ENCODE results near the gene C2orf78. TPM values are rescaled to one million over a fixed set of nuclear protein-coding genes. Genes with fewer than 3 reads are reported as not detected.
A peak's percentile ranks its signal among the peaks of the same experiment; 100 is the strongest.

Gene C2orf78
- total RNA-seq, 2 donors from 2014 or later = not detected

GRCh38 chr2:73859721-73860586 lies 76.0 kb downstream of the C2orf78 start:
- no peaks in the 10 kb centered on the region for H3K9me3 Mint-ChIP-seq
- H3K4me1 Mint-ChIP-seq (ENCODE audit: low read depth) = peaks cover 38% of the 10 kb centered on the region
- ATAC-seq (replicated peaks in 1 of 2) (peak; percentile 100), DNase-seq (peak; percentile 62 to 68)
- no peak overlapping the region for H3K27ac Mint-ChIP-seq
- H3K27me3 Mint-ChIP-seq (ENCODE audit: low read depth) = no peaks in the 10 kb centered on the region
- H3K4me3 Mint-ChIP-seq = peak overlapping the region in 1 of 2 donors; percentile 14
- H3K36me3 Mint-ChIP-seq (ENCODE audit: insufficient read depth in 2 of 2) = peaks cover 24 to 61% of the 10 kb centered on the region in 2 donors

- no peak overlapping the region for H3K27ac Mint-ChIP-seq
- ATAC-seq (replicated peaks in 1 of 2) = no peak
- H3K4me3 Mint-ChIP-seq = no peak overlapping the region
- no peaks in the 10 kb centered on the region for H3K27me3 Mint-ChIP-seq (ENCODE audit: low read depth)
- peaks cover 20 to 44% of the 10 kb centered on the region in 2 donors for H3K36me3 Mint-ChIP-seq (ENCODE audit: insufficient read depth in 2 of 2)
- peaks cover 27% of the 10 kb centered on the region for H3K4me1 Mint-ChIP-seq (ENCODE audit: low read depth)
- DNase-seq = no peak
- no peaks in the 10 kb centered on the region for H3K9me3 Mint-ChIP-seq
Measured at GRCh38 chr2:73862987-73863386, 79.0 kb downstream of the C2orf78 start.

Other genes starting within 250 kb of the C2orf78 start
- gene NAT8, start 141.8 kb upstream of the C2orf78 start, total RNA-seq = not detected
- gene TPRKB, start 46.8 kb upstream of the C2orf78 start, total RNA-seq = 10 to 100 TPM; 30.1 to 30.3 TPM
- 10 to 100 TPM; 35.1 to 35.8 TPM for gene DUSP11, start 4.1 kb upstream of the C2orf78 start, total RNA-seq
- gene STAMBP, start 44.8 kb downstream of the C2orf78 start, total RNA-seq = 100 to 1,000 TPM; 101 to 107 TPM
- under 1 TPM in 1 of 2 donors, not detected in 1; 0.22 TPM for gene ACTG2, start 108.8 kb downstream of the C2orf78 start, total RNA-seq
- gene DGUOK, start 142.7 kb downstream of the C2orf78 start, total RNA-seq = 100 to 1,000 TPM; 110 to 119 TPM
- 10 to 100 TPM; 18.6 to 19.7 TPM for gene TET3, start 200.7 kb downstream of the C2orf78 start, total RNA-seq

Measured in activated T-cell treated with anti-CD3 and anti-CD28 coated beads, Interleukin-2, amount 50 U/mL, for 72 hours (primary cell).